T-helper 1 cell (primary cell): Measurements from ENCODE around the gene ACTL7A.
"Not testable (repeated sequence)": the region's sequence is repeated elsewhere in the genome, so short reads cannot be mapped to it uniquely, and the experiment has no call there.

Source experiments
- DNase-seq, 5 donors: peaks; one replicate each; pipeline ENCODE4 v3.0.0-alpha.2; 2012 to 2020
- total RNA-seq, 4 donors: gene quantifications; one replicate each; lab custom pipeline; 2026; lab: John Stamatoyannopoulos, UW

ACTL7A gene
- total RNA-seq = 0 reads per million in 4 donors

- DNase-seq = no peak
These were observed at the start of gene ACTL7A for GRCh38 chr9:108861997-108862396. Gene ACTL7A, plus strand, starts transcription at chr9:108862266. Its CDS starts 57 bp downstream, at chr9:108862323.

GRCh38 chr9:108812396-108813025 lies 49.6 kb upstream of the ACTL7A start:
- no peak for DNase-seq

- DNase-seq = no peak
These were observed 48.0 kb upstream of the ACTL7A start for GRCh38 chr9:108813951-108814601.

GRCh38 chr9:108815156-108815555 lies 46.9 kb upstream of the ACTL7A start:
- no peak for DNase-seq

GRCh38 chr9:108816037-108816436 lies 46.0 kb upstream of the ACTL7A start:
- no peak for DNase-seq

- DNase-seq = no peak
These were observed 38.2 kb upstream of the ACTL7A start for GRCh38 chr9:108823829-108824228.

- no peak for DNase-seq
These were observed 31.8 kb upstream of the ACTL7A start for GRCh38 chr9:108830272-108830671.

- no peak for DNase-seq
These were observed 30.4 kb upstream of the ACTL7A start for GRCh38 chr9:108831496-108832178.

- DNase-seq = no peak
These were observed 29.9 kb upstream of the ACTL7A start for GRCh38 chr9:108832179-108832500.

GRCh38 chr9:108834959-108835665 lies 27.0 kb upstream of the ACTL7A start:
- DNase-seq = no peak

GRCh38 chr9:108835831-108836230 lies 26.2 kb upstream of the ACTL7A start:
- no peak for DNase-seq

- DNase-seq = no peak
These were observed 25.7 kb upstream of the ACTL7A start for GRCh38 chr9:108836319-108836718.

- DNase-seq = no peak
These were observed 25.3 kb upstream of the ACTL7A start for GRCh38 chr9:108836781-108837180.

- no peak for DNase-seq
These were observed 24.5 kb upstream of the ACTL7A start for GRCh38 chr9:108837530-108837929.

GRCh38 chr9:108838017-108838416 lies 24.0 kb upstream of the ACTL7A start:
- DNase-seq = no peak

GRCh38 chr9:108839561-108839960 lies 22.5 kb upstream of the ACTL7A start:
- not testable (repeated sequence) for DNase-seq

GRCh38 chr9:108842610-108843295 lies 19.3 kb upstream of the ACTL7A start:
- peak in 1 of 5 donors; percentile 12 for DNase-seq

GRCh38 chr9:108844391-108844790 lies 17.7 kb upstream of the ACTL7A start:
- no peak for DNase-seq

- DNase-seq = no peak
These were observed 17.2 kb upstream of the ACTL7A start for GRCh38 chr9:108844856-108845255.

GRCh38 chr9:108845507-108845906 lies 16.6 kb upstream of the ACTL7A start:
- no peak for DNase-seq

GRCh38 chr9:108845947-108846346 lies 16.1 kb upstream of the ACTL7A start:
- no peak for DNase-seq

GRCh38 chr9:108848296-108848695 lies 13.8 kb upstream of the ACTL7A start:
- not testable (repeated sequence) for DNase-seq
